ENCODE results near the gene IL19.
"Not testable (repeated sequence)": the region's sequence is repeated elsewhere in the genome, so short reads cannot be mapped to it uniquely, and the experiment has no call there.

Gene IL19

DNA sequence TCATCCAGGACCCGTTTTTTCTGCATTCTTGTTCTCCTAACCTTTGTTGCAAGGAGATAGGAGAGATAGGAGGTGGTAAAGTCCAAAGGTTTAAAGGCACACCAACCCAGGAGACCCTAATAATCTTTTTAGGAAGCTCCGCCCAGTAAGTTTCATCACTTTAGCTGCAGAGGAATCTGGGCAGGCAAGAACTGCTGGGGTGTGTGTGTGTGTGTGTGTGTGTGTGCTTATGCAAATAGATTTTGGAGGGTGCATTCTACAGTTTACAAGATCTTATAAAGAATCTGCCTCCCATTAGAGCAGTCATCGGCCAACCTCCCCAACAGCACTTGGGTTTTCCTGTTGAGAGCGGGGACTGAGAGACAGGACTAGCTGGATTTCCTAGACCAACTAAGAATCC is 5.7 kb downstream of the IL19 start:
- Histone ChIP-seq H3K79me2 (ENCODE audit: insufficient read depth, low read length) (no peaks in the 10 kb centered on the region), H3K9ac (ENCODE audit: low read depth, low read length) (no peak overlapping the region), H3K4me2 (ENCODE audit: insufficient read depth, low read length) (no peak overlapping the region), H3K4me1 (ENCODE audit: insufficient read depth, low read length) (peaks cover 40% of the 10 kb centered on the region), H3K9me3 (ENCODE audit: insufficient read depth, low read length, severe bottlenecking) (no peaks in the 10 kb centered on the region), H2AFZ (ENCODE audit: low read depth, low read length) (no peak overlapping the region), H3K36me3 (ENCODE audit: insufficient read depth, low read length) (no peaks in the 10 kb centered on the region), H3K27me3 (ENCODE audit: insufficient read depth, low read length, poor library complexity) (no peaks in the 10 kb centered on the region), H3K27ac (ENCODE audit: low read length) (no peak overlapping the region), H3K4me3 (ENCODE audit: low read depth in 1 of 2, low read length in 2 of 2) (no peak overlapping the region), H4K20me1 (ENCODE audit: insufficient read depth, low read length) (no peaks in the 10 kb centered on the region)
- no peak for ATAC-seq (ENCODE audit: insufficient read depth, low read depth)
- TF ChIP-seq EZH2 (IDR thresholded peaks at IDR 0.05; ENCODE audit: borderline replicate concordance, low read depth, low read length, severe bottlenecking) (no peak), CTCF (IDR thresholded peaks at IDR 0.05; ENCODE audit: borderline replicate concordance, extremely low read depth, low read length, poor library complexity, severe bottlenecking) (no peak)
- DNase-seq, result no peak

- Histone ChIP-seq H3K27me3 (ENCODE audit: insufficient read depth, low read length, poor library complexity) (no peaks in the 10 kb centered on the region), H2AFZ (ENCODE audit: low read depth, low read length) (no peak overlapping the region), H3K4me2 (ENCODE audit: insufficient read depth, low read length) (no peak overlapping the region), H3K27ac (ENCODE audit: low read length) (no peak overlapping the region), H4K20me1 (ENCODE audit: insufficient read depth, low read length) (no peaks in the 10 kb centered on the region), H3K36me3 (ENCODE audit: insufficient read depth, low read length) (no peaks in the 10 kb centered on the region), H3K4me1 (ENCODE audit: insufficient read depth, low read length) (peaks cover 38% of the 10 kb centered on the region), H3K79me2 (ENCODE audit: insufficient read depth, low read length) (no peaks in the 10 kb centered on the region), H3K4me3 (ENCODE audit: low read depth in 1 of 2, low read length in 2 of 2) (no peak overlapping the region), H3K9ac (ENCODE audit: low read depth, low read length) (no peak overlapping the region), H3K9me3 (ENCODE audit: insufficient read depth, low read length, severe bottlenecking) (no peaks in the 10 kb centered on the region)
- no peak for TF ChIP-seq EZH2 (IDR thresholded peaks at IDR 0.05; ENCODE audit: borderline replicate concordance, low read depth, low read length, severe bottlenecking)
- no peak for TF ChIP-seq CTCF (IDR thresholded peaks at IDR 0.05; ENCODE audit: borderline replicate concordance, extremely low read depth, low read length, poor library complexity, severe bottlenecking)
- ATAC-seq (ENCODE audit: insufficient read depth, low read depth), result no peak
- DNase-seq, result no peak
Observed at GRCh38 chr1:206778031-206778430, 7.5 kb downstream of the IL19 start.

DNA sequence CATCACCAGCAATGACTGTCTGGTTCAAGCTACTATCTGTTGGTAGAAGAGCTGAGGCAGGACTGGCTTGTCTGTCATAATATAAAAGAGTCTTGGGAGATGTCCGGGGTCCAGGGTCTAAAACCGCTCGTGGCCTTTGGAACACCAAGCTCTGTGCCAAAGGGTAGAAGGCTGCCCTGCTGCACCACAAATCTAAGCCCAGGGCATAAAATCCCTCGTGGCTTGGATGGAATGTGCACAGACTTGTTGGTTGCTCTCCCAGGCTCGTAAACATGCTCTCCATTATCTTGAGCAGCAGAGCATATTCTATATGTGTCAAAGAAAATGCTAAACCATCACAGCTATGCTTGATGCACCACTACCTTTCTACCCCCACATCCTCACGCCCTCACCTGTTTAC is 8.3 kb downstream of the IL19 start:
- not testable (repeated sequence) for H3K4me3 ChIP-seq (ENCODE audit: low read depth in 1 of 2, low read length in 2 of 2); H3K9ac ChIP-seq (ENCODE audit: low read depth, low read length); H3K36me3 ChIP-seq (ENCODE audit: insufficient read depth, low read length); ATAC-seq (ENCODE audit: insufficient read depth, low read depth); H4K20me1 ChIP-seq (ENCODE audit: insufficient read depth, low read length); H3K27me3 ChIP-seq (ENCODE audit: insufficient read depth, low read length, poor library complexity); H3K4me2 ChIP-seq (ENCODE audit: insufficient read depth, low read length); H3K27ac ChIP-seq (ENCODE audit: low read length); DNase-seq; H3K79me2 ChIP-seq (ENCODE audit: insufficient read depth, low read length); H2AFZ ChIP-seq (ENCODE audit: low read depth, low read length); H3K9me3 ChIP-seq (ENCODE audit: insufficient read depth, low read length, severe bottlenecking)
- H3K4me1 ChIP-seq (ENCODE audit: insufficient read depth, low read length), result peaks cover 38% of the 10 kb centered on the region

GRCh38 chr1:206779638-206780037 is 9.1 kb downstream of the IL19 start:
- Histone ChIP-seq H3K27me3 (ENCODE audit: insufficient read depth, low read length, poor library complexity) (no peaks in the 10 kb centered on the region), H3K27ac (ENCODE audit: low read length) (no peak overlapping the region), H3K9ac (ENCODE audit: low read depth, low read length) (no peak overlapping the region), H3K4me2 (ENCODE audit: insufficient read depth, low read length) (no peak overlapping the region), H2AFZ (ENCODE audit: low read depth, low read length) (no peak overlapping the region), H3K9me3 (ENCODE audit: insufficient read depth, low read length, severe bottlenecking) (no peaks in the 10 kb centered on the region), H3K79me2 (ENCODE audit: insufficient read depth, low read length) (no peaks in the 10 kb centered on the region), H3K4me3 (ENCODE audit: low read depth in 1 of 2, low read length in 2 of 2) (no peak overlapping the region), H4K20me1 (ENCODE audit: insufficient read depth, low read length) (no peaks in the 10 kb centered on the region), H3K4me1 (ENCODE audit: insufficient read depth, low read length) (peaks cover 34% of the 10 kb centered on the region), H3K36me3 (ENCODE audit: insufficient read depth, low read length) (no peaks in the 10 kb centered on the region)
- no peak for ATAC-seq (ENCODE audit: insufficient read depth, low read depth)
- TF ChIP-seq EZH2 (IDR thresholded peaks at IDR 0.05; ENCODE audit: borderline replicate concordance, low read depth, low read length, severe bottlenecking), result no peak
- no peak for TF ChIP-seq CTCF (IDR thresholded peaks at IDR 0.05; ENCODE audit: borderline replicate concordance, extremely low read depth, low read length, poor library complexity, severe bottlenecking)
- DNase-seq, result no peak
